Measurements from ENCODE around the gene AHNAK2.

AHNAK2 gene

DNA sequence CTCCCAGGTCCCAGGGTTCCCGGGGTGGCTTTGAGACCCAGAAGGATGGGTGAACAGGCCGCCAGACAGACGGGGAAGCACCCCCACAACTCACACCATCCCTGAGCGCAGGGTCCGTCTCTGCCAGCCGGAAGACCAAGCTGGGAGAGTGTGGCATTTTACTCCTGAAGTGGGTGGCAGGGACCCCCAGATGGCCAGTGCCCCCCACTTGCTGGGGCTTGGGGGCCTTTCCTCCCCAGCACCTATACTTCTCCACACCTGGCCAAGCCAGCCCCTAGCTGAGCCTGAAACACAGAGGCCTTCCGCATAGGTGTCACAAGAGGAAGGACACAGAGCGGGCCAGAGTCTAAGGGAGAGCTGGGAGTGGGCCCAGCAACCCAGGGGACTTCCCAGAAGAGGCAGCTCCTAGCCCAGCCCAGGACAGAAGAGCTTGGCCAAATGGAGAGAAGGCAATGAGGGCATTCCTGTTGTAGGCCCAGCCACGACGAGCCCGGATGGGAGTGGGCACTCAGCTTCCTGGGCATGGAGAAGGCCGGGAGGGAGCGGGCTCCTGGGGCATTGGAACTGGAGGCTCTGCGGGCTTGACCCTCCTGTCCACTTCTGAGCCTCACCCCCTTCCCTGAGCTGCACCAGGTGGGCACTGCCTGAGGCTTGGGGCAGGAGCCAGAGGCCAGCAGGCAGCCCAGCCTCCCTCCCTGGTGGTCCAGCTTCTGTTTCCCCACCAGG is 3.3 kb downstream of the AHNAK2 start:
- H3K4me1 ChIP-seq (ENCODE audit: insufficient read depth, low read length, severe bottlenecking), result no peaks in the 10 kb centered on the region
- H3K79me2 ChIP-seq (ENCODE audit: insufficient read depth, low read length), result no peaks in the 10 kb centered on the region
- H2AFZ ChIP-seq (ENCODE audit: low read length), result no peak overlapping the region
- no peaks in the 10 kb centered on the region for H3K9me2 ChIP-seq (ENCODE audit: low read depth, low read length)
- H3K36me3 ChIP-seq (ENCODE audit: insufficient read depth, low read length), result no peaks in the 10 kb centered on the region
- TF ChIP-seq CTCF (IDR thresholded peaks at IDR 0.05; ENCODE audit: low read length) (no peak), EZH2 (IDR thresholded peaks at IDR 0.05; ENCODE audit: borderline replicate concordance, low read length) (no peak)
- H3K27me3 ChIP-seq (ENCODE audit: insufficient read depth, low read length), result 0 out of 2 replicates have a peak, but pooled peaks cover 4% of the 10 kb centered on the region
- H4K20me1 ChIP-seq (ENCODE audit: insufficient read depth, low read length), result no peaks in the 10 kb centered on the region
- H3K4me2 ChIP-seq (ENCODE audit: low read length), result no peak overlapping the region
- H3K27ac ChIP-seq (ENCODE audit: low read depth, low read length, poor library complexity, severe bottlenecking), result no peak overlapping the region
- no peak overlapping the region for H3K9ac ChIP-seq (ENCODE audit: low read length)
- no peak overlapping the region for H3K4me3 ChIP-seq (ENCODE audit: low read depth, low read length, poor library complexity, severe bottlenecking)
- H3K9me3 ChIP-seq (ENCODE audit: low read length), result no peaks in the 10 kb centered on the region
- H3F3A ChIP-seq (ENCODE audit: insufficient read depth, low read length), result no peaks in the 10 kb centered on the region

DNA sequence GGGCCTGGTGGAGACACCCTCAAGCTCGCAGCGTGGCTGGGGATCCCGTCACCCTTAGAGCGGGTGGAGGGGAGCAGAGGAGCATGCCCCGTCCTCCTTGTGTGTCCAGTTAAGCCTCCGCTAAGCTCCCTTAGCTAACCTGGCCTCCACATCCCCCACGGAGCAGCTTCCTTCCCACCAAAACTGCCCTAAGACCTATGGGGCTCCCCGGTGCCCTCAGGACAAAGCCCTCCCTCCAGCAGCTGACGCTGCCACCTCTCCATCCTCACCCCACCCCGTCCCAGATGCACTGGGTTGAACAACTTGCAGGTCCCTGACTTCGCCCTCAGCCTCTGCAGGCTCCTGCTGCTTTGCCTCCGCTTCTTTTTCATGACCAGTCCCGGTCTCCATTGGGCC is 4.0 kb downstream of the AHNAK2 start:
- Histone ChIP-seq H4K20me1 (ENCODE audit: insufficient read depth, low read length) (no peaks in the 10 kb centered on the region), H3K27ac (ENCODE audit: low read depth, low read length, poor library complexity, severe bottlenecking) (no peak overlapping the region), H3K27me3 (ENCODE audit: insufficient read depth, low read length) (0 out of 2 replicates have a peak, but pooled peaks cover 4% of the 10 kb centered on the region), H3K79me2 (ENCODE audit: insufficient read depth, low read length) (no peaks in the 10 kb centered on the region), H3K36me3 (ENCODE audit: insufficient read depth, low read length) (no peaks in the 10 kb centered on the region), H3K9me3 (ENCODE audit: low read length) (no peaks in the 10 kb centered on the region), H3K4me1 (ENCODE audit: insufficient read depth, low read length, severe bottlenecking) (no peaks in the 10 kb centered on the region), H3K4me2 (ENCODE audit: low read length) (no peak overlapping the region), H2AFZ (ENCODE audit: low read length) (no peak overlapping the region), H3F3A (ENCODE audit: insufficient read depth, low read length) (no peaks in the 10 kb centered on the region), H3K9ac (ENCODE audit: low read length) (no peak overlapping the region), H3K4me3 (ENCODE audit: low read depth, low read length, poor library complexity, severe bottlenecking) (no peak overlapping the region), H3K9me2 (ENCODE audit: low read depth, low read length) (no peaks in the 10 kb centered on the region)
- TF ChIP-seq EZH2 (IDR thresholded peaks at IDR 0.05; ENCODE audit: borderline replicate concordance, low read length) (no peak), CTCF (IDR thresholded peaks at IDR 0.05; ENCODE audit: low read length) (no peak)

GRCh38 chr14:104973385-104974145 is 4.6 kb downstream of the AHNAK2 start:
- Histone ChIP-seq H3K79me2 (ENCODE audit: insufficient read depth, low read length) (no peaks in the 10 kb centered on the region), H3K27ac (ENCODE audit: low read depth, low read length, poor library complexity, severe bottlenecking) (no peak overlapping the region)

More at GRCh38 chr14:104973385-104974145, 4.6 kb downstream of the AHNAK2 start:
- Histone ChIP-seq H3K27me3 (ENCODE audit: insufficient read depth, low read length) (peaks cover 4% of the 10 kb centered on the region; the same call in 1 of the 2 replicates), H3K4me2 (ENCODE audit: low read length) (no peak overlapping the region), H3K9me2 (ENCODE audit: low read depth, low read length) (no peaks in the 10 kb centered on the region), H2AFZ (ENCODE audit: low read length) (no peak overlapping the region), H3F3A (ENCODE audit: insufficient read depth, low read length) (no peaks in the 10 kb centered on the region), H3K9me3 (ENCODE audit: low read length) (no peaks in the 10 kb centered on the region), H3K4me3 (ENCODE audit: low read depth, low read length, poor library complexity, severe bottlenecking) (no peak overlapping the region), H3K36me3 (ENCODE audit: insufficient read depth, low read length) (no peaks in the 10 kb centered on the region), H4K20me1 (ENCODE audit: insufficient read depth, low read length) (no peaks in the 10 kb centered on the region), H3K9ac (ENCODE audit: low read length) (no peak overlapping the region), H3K4me1 (ENCODE audit: insufficient read depth, low read length, severe bottlenecking) (peaks cover 1% of the 10 kb centered on the region)
- TF ChIP-seq CTCF (IDR thresholded peaks at IDR 0.05; ENCODE audit: low read length), result no peak
- TF ChIP-seq EZH2 (IDR thresholded peaks at IDR 0.05; ENCODE audit: borderline replicate concordance, low read length), result no peak
